ENCODE data around the gene OLFML3. TPM values are rescaled to one million over a fixed set of nuclear protein-coding genes. Genes with fewer than 3 reads are reported as not detected.
"Not testable (repeated sequence)": the region's sequence is repeated elsewhere in the genome, so short reads cannot be mapped to it uniquely, and the experiment has no call there.

Gene OLFML3
- total RNA-seq, 6 experiments from 2014 or later = 1.8 to 13.8 (median 6.6) TPM

DNA sequence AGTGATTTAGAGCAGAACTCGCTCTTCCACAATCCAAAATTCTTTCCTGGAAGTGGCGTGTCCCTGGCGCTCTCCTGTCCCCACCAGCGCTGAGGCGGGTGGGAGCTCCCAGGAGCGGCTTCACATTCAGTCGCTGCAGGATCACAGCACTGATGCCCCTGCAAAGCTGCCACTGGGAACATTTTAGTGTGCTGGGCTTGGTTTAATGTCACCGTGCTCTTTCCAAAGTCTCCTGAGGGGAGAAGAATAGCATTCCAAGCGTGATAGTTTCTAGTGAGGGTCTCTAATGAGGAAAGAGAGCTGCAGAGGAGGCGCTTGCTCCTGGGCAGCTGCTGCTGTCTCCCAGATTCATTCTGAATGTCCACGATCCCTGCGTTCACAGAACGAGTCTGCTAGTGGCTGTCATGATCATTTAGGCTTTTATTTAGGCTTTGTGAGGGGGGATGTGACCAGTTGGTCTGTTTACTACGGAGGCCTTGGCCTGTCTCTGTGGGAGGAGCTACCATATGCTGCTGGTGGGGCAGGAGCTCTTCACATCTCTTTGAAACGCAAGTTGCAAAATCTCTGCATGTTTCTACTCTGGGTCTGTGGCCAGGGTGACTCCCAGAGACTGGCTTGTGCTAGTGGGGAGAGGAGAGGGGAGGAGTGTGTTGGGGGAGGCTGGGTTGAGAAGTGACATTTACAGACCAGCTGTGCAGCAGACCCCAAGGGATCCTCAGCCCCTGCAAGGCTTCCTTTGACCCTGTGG lies 23.4 kb downstream of the OLFML3 start:
- intact Hi-C loops (cut with DNase I) = no loop called here
- Histone ChIP-seq H3K9me3 (no peaks in the 10 kb centered on the region), H3K4me1 (no peaks in the 10 kb centered on the region), H3K4me3 (no peak overlapping the region), H3K27me3 (no peaks in the 10 kb centered on the region), H3K27ac (no peak overlapping the region), H3K36me3 (no peaks in the 10 kb centered on the region)
- ATAC-seq = no peak
- TF ChIP-seq, protein P1, sequence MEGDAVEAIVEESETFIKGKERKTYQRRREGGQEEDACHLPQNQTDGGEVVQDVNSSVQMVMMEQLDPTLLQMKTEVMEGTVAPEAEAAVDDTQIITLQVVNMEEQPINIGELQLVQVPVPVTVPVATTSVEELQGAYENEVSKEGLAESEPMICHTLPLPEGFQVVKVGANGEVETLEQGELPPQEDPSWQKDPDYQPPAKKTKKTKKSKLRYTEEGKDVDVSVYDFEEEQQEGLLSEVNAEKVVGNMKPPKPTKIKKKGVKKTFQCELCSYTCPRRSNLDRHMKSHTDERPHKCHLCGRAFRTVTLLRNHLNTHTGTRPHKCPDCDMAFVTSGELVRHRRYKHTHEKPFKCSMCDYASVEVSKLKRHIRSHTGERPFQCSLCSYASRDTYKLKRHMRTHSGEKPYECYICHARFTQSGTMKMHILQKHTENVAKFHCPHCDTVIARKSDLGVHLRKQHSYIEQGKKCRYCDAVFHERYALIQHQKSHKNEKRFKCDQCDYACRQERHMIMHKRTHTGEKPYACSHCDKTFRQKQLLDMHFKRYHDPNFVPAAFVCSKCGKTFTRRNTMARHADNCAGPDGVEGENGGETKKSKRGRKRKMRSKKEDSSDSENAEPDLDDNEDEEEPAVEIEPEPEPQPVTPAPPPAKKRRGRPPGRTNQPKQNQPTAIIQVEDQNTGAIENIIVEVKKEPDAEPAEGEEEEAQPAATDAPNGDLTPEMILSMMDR (IDR thresholded peaks at IDR 0.05) = no peak
- TF ChIP-seq POLR2A (IDR thresholded peaks at IDR 0.05) = no peak
- 60% methylated on average over 7 of the region's 15 CpGs for WGBS (ENCODE audit: insufficient coverage, low coverage, low lambda C conversion rate, missing lambda C conversion rate)
- DNase-seq = no peak

DNA sequence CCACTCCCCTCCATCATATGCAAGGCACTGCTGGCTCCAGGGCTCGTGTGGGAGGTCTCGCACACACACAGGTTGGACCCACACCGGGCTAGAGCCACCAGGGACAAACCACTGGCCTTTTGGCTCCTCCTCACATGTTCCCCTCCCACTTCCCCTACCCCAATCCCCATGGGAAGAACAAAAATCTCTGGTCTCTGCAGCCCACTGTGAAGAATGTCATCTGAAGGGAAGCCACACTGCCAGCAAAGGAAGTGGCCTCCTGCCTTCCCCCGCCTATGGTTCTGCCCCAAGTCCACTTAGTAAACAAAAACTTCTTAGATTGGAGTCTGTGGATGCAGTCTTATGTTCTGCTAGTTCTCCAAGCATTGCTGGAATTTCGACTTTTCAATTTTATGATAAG lies 24.2 kb downstream of the OLFML3 start:
- no peaks in the 10 kb centered on the region for H3K4me1 ChIP-seq
- 46% methylated on average over 5 of the region's 5 CpGs for WGBS (ENCODE audit: insufficient coverage, low coverage, low lambda C conversion rate, missing lambda C conversion rate)
- H3K36me3 ChIP-seq = no peaks in the 10 kb centered on the region
- ATAC-seq (no peak), DNase-seq (no peak)
- TF ChIP-seq POLR2A (IDR thresholded peaks at IDR 0.05) = no peak
- TF ChIP-seq, protein P1 (IDR thresholded peaks at IDR 0.05) = no peak
- H3K4me3 ChIP-seq = no peak overlapping the region
- no peaks in the 10 kb centered on the region for H3K9me3 ChIP-seq
- intact Hi-C loops (cut with DNase I) = no loop called here
- H3K27ac ChIP-seq = no peak overlapping the region
- no peaks in the 10 kb centered on the region for H3K27me3 ChIP-seq

DNA sequence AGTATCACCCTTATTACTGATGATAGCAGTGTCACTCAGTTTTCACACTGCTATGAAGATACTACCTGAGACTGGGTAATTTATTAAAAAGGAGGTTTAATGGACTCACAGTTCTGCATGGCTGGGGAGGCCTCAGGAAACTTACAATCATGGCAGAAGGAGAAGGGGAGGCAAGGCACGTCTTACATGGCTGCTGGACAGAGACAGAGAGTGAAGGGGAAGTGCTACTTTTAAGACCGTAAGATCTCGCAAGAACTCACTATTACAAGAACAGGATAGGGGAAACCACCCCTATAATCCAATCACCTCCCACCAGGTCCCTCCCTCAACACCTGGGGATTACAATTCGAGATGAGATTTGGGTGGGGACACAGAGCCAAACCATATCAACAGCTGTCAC lies 27.6 kb downstream of the OLFML3 start:
- H3K36me3 ChIP-seq; H3K27ac ChIP-seq; H3K4me1 ChIP-seq; ATAC-seq; intact Hi-C loops (cut with DNase I); H3K4me3 ChIP-seq; DNase-seq; H3K9me3 ChIP-seq; H3K27me3 ChIP-seq: not testable (repeated sequence)
- 76% methylated on average over 3 of the region's 4 CpGs for WGBS (ENCODE audit: insufficient coverage, low coverage, low lambda C conversion rate, missing lambda C conversion rate)

DNA sequence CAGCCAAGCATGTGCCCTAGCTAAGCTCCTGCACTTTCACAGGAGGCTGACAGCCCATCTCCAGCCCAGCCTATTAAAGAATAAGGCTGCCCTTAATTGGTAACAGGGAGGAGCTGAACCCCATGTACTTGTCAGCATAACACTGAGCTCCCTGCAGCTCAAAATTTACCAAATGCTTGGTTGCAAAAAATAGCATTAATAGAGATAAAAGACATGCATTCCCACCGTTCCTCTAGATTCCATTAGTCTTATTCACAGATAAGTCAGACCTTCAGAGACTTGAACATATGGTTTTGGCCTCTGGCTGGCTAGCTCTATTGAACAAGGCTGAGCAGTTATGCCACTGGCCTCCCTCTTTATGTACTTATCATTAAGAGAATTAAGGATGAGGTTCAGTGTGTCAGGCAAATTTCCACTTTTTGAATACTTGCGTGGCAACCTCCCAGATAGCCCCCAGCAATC lies 29.2 kb downstream of the OLFML3 start:
- no peaks in the 10 kb centered on the region for H3K36me3 ChIP-seq
- intact Hi-C loops (cut with DNase I) = no loop called here
- no peak overlapping the region for H3K27ac ChIP-seq
- H3K4me1 ChIP-seq = no peaks in the 10 kb centered on the region
- DNase-seq (no peak), ATAC-seq (no peak)
- no peaks in the 10 kb centered on the region for H3K27me3 ChIP-seq
- 88% methylated on average over 2 of the region's 2 CpGs for WGBS (ENCODE audit: insufficient coverage, low coverage, low lambda C conversion rate, missing lambda C conversion rate)
- TF ChIP-seq, protein P1 (IDR thresholded peaks at IDR 0.05) = no peak
- no peak for TF ChIP-seq POLR2A (IDR thresholded peaks at IDR 0.05)
- no peaks in the 10 kb centered on the region for H3K9me3 ChIP-seq
- H3K4me3 ChIP-seq = no peak overlapping the region

DNA sequence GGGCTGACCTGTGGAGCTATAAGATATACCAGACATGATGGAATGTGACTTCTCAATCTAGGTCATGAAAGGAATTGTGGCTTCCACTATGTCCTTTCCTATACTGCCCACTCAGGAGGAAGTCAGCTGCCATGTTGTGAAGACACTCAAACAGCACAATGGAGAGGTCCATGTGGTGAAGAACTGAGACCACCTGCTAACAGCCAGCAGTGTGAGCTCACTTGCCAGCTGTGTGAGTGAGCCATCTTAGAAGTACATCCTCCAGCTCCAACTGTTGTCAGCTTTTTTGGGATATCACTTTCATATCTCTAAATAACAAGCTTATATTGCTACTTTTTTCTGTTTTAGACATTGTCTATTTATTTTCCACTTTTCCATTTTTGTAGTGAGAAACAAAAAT lies 29.7 kb downstream of the OLFML3 start:
- Histone ChIP-seq H3K4me3 (no peak overlapping the region), H3K9me3 (no peaks in the 10 kb centered on the region), H3K27me3 (no peaks in the 10 kb centered on the region), H3K4me1 (no peaks in the 10 kb centered on the region), H3K27ac (no peak overlapping the region), H3K36me3 (no peaks in the 10 kb centered on the region)
- ATAC-seq (no peak), DNase-seq (no peak)
- no peak for TF ChIP-seq POLR2A (IDR thresholded peaks at IDR 0.05)
- TF ChIP-seq, protein P1 (IDR thresholded peaks at IDR 0.05) = no peak
- intact Hi-C loops (cut with DNase I) = no loop called here

Measured in right lobe of liver (tissue), 6 donors.